IPS-11a (cell line): Measurements from ENCODE around the gene CSNK2A2.

Experiments
- H3K4me3 ChIP-seq: one replicate; pipeline ENCODE4 v1.5.1; 2013; ENCODE audit warnings: low read depth, low read length, control low read depth

The CSNK2A2 gene

DNA sequence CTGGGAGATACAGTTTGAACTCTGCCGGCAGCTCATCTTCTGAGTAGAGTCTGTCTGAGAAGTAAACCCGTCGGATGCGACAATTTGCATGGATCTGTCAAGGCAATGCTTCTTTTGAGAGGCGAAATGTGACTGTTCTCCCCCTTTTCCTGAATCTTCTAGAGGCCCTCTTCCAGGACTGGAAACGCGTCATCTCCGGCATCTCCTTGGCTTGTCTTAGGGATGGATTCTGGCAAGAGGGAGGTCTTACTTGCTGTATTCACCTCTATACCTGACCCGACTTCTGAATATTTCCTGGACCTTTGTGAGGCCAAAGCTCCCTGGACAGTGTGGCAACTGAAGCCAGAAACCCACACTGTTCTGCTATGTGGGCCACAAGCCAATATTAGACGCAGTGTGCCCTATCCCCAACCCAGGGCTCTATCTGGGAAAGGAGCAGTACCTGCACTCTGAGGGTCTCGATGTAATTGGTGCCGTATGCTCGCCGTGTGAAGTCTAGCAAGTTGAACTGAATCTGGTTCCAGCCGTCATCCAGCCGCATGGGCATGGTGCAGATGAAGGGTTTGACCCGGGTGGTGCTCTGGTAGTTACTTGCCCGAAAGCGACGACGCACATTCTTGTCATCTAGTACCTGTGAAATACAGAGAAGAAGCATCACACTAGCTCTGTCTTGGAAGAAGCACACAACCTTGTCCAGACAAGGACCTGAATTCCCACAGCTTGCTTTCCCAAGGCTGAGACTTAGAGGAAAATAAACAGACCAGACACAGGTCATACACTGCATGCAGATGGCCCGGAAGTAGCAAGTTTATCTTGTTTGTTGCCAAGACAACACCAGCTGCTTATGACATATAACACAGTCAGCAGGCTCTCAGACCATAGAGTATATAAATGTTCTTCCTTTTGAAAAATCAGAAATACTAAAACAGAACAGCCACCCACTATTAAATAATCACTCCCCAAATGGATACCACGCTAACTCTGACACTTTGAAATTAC is 82.8 kb downstream of the CSNK2A2 start:
- H3K4me3 ChIP-seq, result no peak overlapping the region

DNA sequence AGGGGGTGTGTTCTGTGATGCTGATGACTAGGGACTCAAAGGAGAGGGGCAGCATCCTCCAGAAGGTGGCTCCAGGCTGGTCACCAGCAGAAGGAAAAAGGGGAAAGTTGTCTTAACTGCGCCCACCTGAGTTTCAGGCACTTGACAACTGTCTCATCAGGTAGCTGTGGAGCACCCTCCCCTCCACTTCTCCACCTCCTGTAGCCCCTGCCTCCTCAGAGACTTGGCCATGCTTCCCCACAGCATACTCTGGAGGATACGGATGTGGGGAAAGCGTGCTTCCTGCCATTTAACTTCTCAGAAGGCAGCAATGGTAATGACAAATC is 86.6 kb downstream of the CSNK2A2 start:
- no peak overlapping the region for H3K4me3 ChIP-seq

DNA sequence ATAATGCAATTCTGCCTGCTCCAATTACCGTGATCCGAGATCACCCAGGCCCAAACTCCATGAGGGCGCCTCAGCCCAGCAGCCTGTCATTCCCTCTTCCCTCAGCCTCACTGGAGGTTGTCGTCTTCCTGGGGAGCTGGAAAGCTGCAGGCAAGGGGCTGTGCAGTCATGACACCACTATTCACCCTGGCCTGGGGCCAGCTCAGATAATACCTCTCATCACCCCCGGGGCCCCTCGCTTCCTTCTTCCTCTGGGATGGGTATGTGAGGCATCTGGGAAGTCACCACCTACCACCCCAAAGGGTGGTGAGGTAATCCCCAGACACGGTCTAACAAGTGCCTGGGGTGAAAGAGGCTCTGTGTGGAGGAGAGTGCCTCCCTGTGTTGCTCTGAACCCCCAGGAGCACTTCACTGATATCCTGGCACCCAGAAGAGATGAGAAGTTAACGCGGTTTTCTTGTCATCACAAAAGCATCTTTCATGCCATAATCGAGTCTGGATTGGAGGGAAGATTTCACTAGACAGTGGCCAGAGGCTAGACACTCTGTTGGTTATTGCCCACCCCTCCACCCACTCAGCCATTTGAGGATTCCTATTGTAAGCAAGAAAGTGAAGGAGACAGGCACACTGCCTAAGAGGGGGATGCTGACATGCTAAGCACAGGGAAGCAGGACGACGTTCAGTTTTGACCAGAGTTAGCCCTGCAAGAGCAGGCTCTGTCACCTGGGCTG is 87.2 kb downstream of the CSNK2A2 start:
- H3K4me3 ChIP-seq, result no peak overlapping the region

DNA sequence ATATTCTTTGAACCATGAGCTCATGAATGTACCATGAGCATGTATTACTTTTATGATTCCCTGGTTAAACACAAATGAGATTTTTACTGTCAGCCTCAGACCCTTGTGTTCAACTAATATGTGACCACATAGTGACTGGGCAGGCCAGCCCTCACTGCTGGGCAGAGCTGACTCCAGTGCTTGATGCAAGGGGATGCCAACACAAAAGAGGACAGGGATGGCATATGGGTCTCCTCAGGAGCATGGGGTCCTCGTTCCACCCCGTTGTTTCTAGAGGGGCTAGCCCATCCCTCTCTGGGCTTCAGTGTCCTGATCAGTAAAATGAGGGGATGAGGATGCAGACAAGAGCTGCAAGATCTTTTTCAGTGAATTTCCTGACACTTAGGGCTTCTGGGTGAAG is 88.0 kb downstream of the CSNK2A2 start:
- H3K4me3 ChIP-seq, result no peak overlapping the region

DNA sequence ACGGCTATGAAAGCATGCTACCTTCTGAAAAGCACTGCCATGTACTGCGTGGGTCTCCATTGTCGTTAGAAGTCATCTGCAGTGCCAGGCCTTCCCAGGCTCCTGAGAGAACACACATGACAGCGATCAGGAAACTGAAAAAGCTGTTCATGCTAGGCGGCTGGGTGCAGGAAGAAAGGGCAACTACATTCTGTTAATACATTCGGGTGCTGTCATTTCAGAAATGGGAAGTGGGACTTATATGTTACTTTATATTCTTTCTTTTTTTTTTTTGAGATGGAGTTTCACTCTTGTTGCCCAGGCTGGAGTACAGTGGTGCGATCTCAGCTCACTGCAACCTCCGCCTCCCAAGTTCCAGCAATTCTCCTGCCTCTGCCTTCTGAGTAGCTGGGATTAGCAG is 88.6 kb downstream of the CSNK2A2 start:
- H3K4me3 ChIP-seq, result no peak overlapping the region
